Nephron (organoid): ENCODE data around the gene ADAR.

Experiments used
- H3K27ac Mint-ChIP-seq, 3 experiments: 2 replicates each; pipeline ENCODE4 v1.8.0; 2020; ENCODE audit warnings: mixed read lengths in 3 of 3, mild to moderate bottlenecking in 2 of 3, moderate library complexity in 1 of 3
- H3K27me3 Mint-ChIP-seq: 2 replicates; pipeline ENCODE4 v1.8.0; 2021; ENCODE audit warnings: low read depth, mild to moderate bottlenecking, moderate library complexity, mixed read lengths
- H3K36me3 Mint-ChIP-seq: 2 replicates; pipeline ENCODE4 v1.8.0; 2020; ENCODE audit warnings: low read depth, mixed read lengths
- H3K4me1 Mint-ChIP-seq: 2 replicates; pipeline ENCODE4 v1.8.0; 2020; ENCODE audit warnings: mixed read lengths
- H3K4me3 Mint-ChIP-seq, 3 experiments: 2 replicates each; pipeline ENCODE4 v1.8.0; 2020; ENCODE audit warnings: mild to moderate bottlenecking in 3 of 3, mixed read lengths in 3 of 3, moderate library complexity in 2 of 3
- H3K9me3 Mint-ChIP-seq: 2 replicates; pipeline ENCODE4 v1.8.0; 2020; ENCODE audit warnings: mixed read lengths
- CTCF ChIP-seq, 3 experiments: fragments of 200-600 bp; sonication (generic); IDR thresholded peaks; one replicate each; pipeline ENCODE4 v1.5.0; 2021; ENCODE audit warnings: antibody characterized with exemption in 3 of 3; ENCODE audit not compliant: unreplicated experiment in 3 of 3

Gene ADAR

GRCh38 chr1:154550657-154551056 is 57.3 kb downstream of the ADAR start:
- H3K27me3 Mint-ChIP-seq: no peaks in the 10 kb centered on the region
- no peak for TF ChIP-seq CTCF (IDR thresholded peaks at IDR 0.05; ENCODE audit: unreplicated experiment in 3 of 3)
- H3K27ac Mint-ChIP-seq: no peak overlapping the region
- H3K4me3 Mint-ChIP-seq: no peak overlapping the region
- H3K36me3 Mint-ChIP-seq: peaks cover 59% of the 10 kb centered on the region
- no peaks in the 10 kb centered on the region for H3K9me3 Mint-ChIP-seq
- H3K4me1 Mint-ChIP-seq: peaks cover 25% of the 10 kb centered on the region

- Mint-ChIP-seq H3K27ac (no peak overlapping the region), H3K9me3 (no peaks in the 10 kb centered on the region), H3K4me3 (no peak overlapping the region), H3K36me3 (peaks cover 53% of the 10 kb centered on the region), H3K27me3 (no peaks in the 10 kb centered on the region), H3K4me1 (peaks cover 20% of the 10 kb centered on the region)
- no peak for TF ChIP-seq CTCF (IDR thresholded peaks at IDR 0.05; ENCODE audit: unreplicated experiment in 3 of 3)
Measured at GRCh38 chr1:154550070-154550469, 57.9 kb downstream of the ADAR start.

GRCh38 chr1:154549202-154549770 is 58.7 kb downstream of the ADAR start:
- H3K27me3 Mint-ChIP-seq: no peaks in the 10 kb centered on the region
- TF ChIP-seq CTCF (IDR thresholded peaks at IDR 0.05; ENCODE audit: unreplicated experiment in 3 of 3): no peak
- peaks cover 15% of the 10 kb centered on the region for H3K4me1 Mint-ChIP-seq
- H3K36me3 Mint-ChIP-seq: peaks cover 45% of the 10 kb centered on the region
- no peak overlapping the region for H3K4me3 Mint-ChIP-seq
- no peaks in the 10 kb centered on the region for H3K9me3 Mint-ChIP-seq
- H3K27ac Mint-ChIP-seq: no peak overlapping the region

GRCh38 chr1:154548028-154548427 is 60.0 kb downstream of the ADAR start:
- Mint-ChIP-seq H3K4me1 (peaks cover 10% of the 10 kb centered on the region), H3K27me3 (no peaks in the 10 kb centered on the region), H3K27ac (no peak overlapping the region), H3K4me3 (no peak overlapping the region), H3K9me3 (no peaks in the 10 kb centered on the region), H3K36me3 (peaks cover 35% of the 10 kb centered on the region)
- no peak for TF ChIP-seq CTCF (IDR thresholded peaks at IDR 0.05; ENCODE audit: unreplicated experiment in 3 of 3)

- H3K4me1 Mint-ChIP-seq: peaks cover 10% of the 10 kb centered on the region
- H3K9me3 Mint-ChIP-seq: no peaks in the 10 kb centered on the region
- no peak overlapping the region for H3K4me3 Mint-ChIP-seq
- no peak for TF ChIP-seq CTCF (IDR thresholded peaks at IDR 0.05; ENCODE audit: unreplicated experiment in 3 of 3)
- H3K27me3 Mint-ChIP-seq: peaks cover 6% of the 10 kb centered on the region
- no peak overlapping the region for H3K27ac Mint-ChIP-seq
- peaks cover 32% of the 10 kb centered on the region for H3K36me3 Mint-ChIP-seq
Measured at GRCh38 chr1:154547105-154547732, 60.8 kb downstream of the ADAR start.
